IMR-90 (cell line): ENCODE measurements around the gene ZNF471. TPM values are rescaled to one million over a fixed set of nuclear protein-coding genes. Genes with fewer than 3 reads are reported as not detected.

Experiments used
- ATAC-seq: fragments of 200-7000 bp; cut with Tn5 transposase; 2 replicates; pipeline ENCODE4 v1.9.1; 2020; ENCODE audit warnings: low read depth, mild to moderate bottlenecking, moderate library complexity
- BruUV-seq: library from RNA; stranded (reverse); fragments of 400-500 nt; replicated peaks from 2 replicates; lab custom pipeline; 2021; lab: Mats Ljungman, UMichigan
- CTCF ChIA-PET: fragments of 300-600 bp; formaldehyde crosslinking; extraction: SDS; loops from one replicate; lab custom pipeline; 2021; ENCODE audit warnings: antibody characterized with exemption; lab: Yijun Ruan, JAX
- POLR2A ChIA-PET: fragments of 300-600 bp; sonication (Branson Sonifier 250); formaldehyde crosslinking; loops from one replicate; lab custom pipeline; 2022; ENCODE audit warnings: antibody characterized with exemption; ENCODE audit not compliant: unreplicated experiment; lab: Charles Lee
- DNase-seq: peaks from one replicate; pipeline ENCODE4 v3.0.0; 2013
- H2AFZ ChIP-seq: replicated peaks from 2 replicates; pipeline ENCODE3; 2013; ENCODE audit warnings: low read length, mild to moderate bottlenecking; ENCODE audit not compliant: poor library complexity
- H2AK5ac ChIP-seq: 2 replicates; pipeline ENCODE4 v1.6.1; 2013; ENCODE audit warnings: low read depth, low read length, inconsistent platforms
- H2AK9ac ChIP-seq: replicated peaks from 2 replicates; pipeline ENCODE3; 2013; ENCODE audit warnings: mild to moderate bottlenecking, low read depth, low read length, moderate library complexity; ENCODE audit not compliant: poor library complexity
- H2BK120ac ChIP-seq: 2 replicates; pipeline ENCODE4 v1.6.1; 2013; ENCODE audit warnings: low read depth, low read length, inconsistent platforms
- H2BK15ac ChIP-seq: 3 replicates; pipeline ENCODE4 v1.6.1; 2013; ENCODE audit warnings: low read depth, low read length, inconsistent platforms
- H2BK20ac ChIP-seq: 2 replicates; pipeline ENCODE4 v1.6.1; 2013; ENCODE audit warnings: low read depth, mild to moderate bottlenecking, inconsistent platforms, low read length, moderate library complexity
- H2BK5ac ChIP-seq: 2 replicates; pipeline ENCODE4 v1.6.1; 2013; ENCODE audit warnings: mild to moderate bottlenecking, low read depth, low read length, inconsistent platforms; ENCODE audit not compliant: poor library complexity, severe bottlenecking
- H3K14ac ChIP-seq: replicated peaks from 2 replicates; pipeline ENCODE4 v1.6.1; 2013; ENCODE audit warnings: low read depth, low read length, inconsistent platforms
- H3K18ac ChIP-seq: 2 replicates; pipeline ENCODE4 v1.6.1; 2013; ENCODE audit warnings: low read depth, low read length, control low read depth
- H3K23ac ChIP-seq: 2 replicates; pipeline ENCODE4 v1.6.1; 2013; ENCODE audit warnings: low read depth, low read length, inconsistent platforms
- H3K27ac ChIP-seq: 2 replicates; pipeline ENCODE4 v1.5.1; 2013; ENCODE audit warnings: mild to moderate bottlenecking, control low read depth, low read length; ENCODE audit not compliant: insufficient read depth
- H3K27me3 ChIP-seq: 2 replicates; pipeline ENCODE4 v1.6.1; 2013; ENCODE audit warnings: low read length; ENCODE audit not compliant: control insufficient read depth, insufficient read depth
- H3K36me3 ChIP-seq: 2 replicates; pipeline ENCODE4 v1.6.1; 2013; ENCODE audit warnings: low read length, mixed read lengths; ENCODE audit not compliant: control insufficient read depth, insufficient read depth
- H3K4ac ChIP-seq: 2 replicates; pipeline ENCODE4 v1.6.1; 2013; ENCODE audit warnings: low read depth, low read length, inconsistent platforms
- H3K4me1 ChIP-seq: 2 replicates; pipeline ENCODE4 v1.6.1; 2013; ENCODE audit warnings: low read length, mixed read lengths; ENCODE audit not compliant: control insufficient read depth, insufficient read depth
- H3K4me2 ChIP-seq: 2 replicates; pipeline ENCODE4 v1.6.1; 2013; ENCODE audit warnings: low read depth, mild to moderate bottlenecking, control low read depth, low read length, moderate library complexity
- H3K4me3 ChIP-seq: 2 replicates; pipeline ENCODE4 v1.5.1; 2013; ENCODE audit warnings: low read depth, mild to moderate bottlenecking, control low read depth, low read length, moderate library complexity; ENCODE audit not compliant: insufficient read depth
- H3K56ac ChIP-seq: 2 replicates; pipeline ENCODE4 v1.6.1; 2013; ENCODE audit warnings: low read length, inconsistent platforms; ENCODE audit not compliant: insufficient read depth; ENCODE audit errors: extremely low read depth
- H3K79me1 ChIP-seq, 2 experiments: 2 replicates each; pipeline ENCODE4 v1.6.1; 2013; ENCODE audit warnings: low read length in 2 of 2, inconsistent platforms in 1 of 2, low read depth in 1 of 2
- H3K9ac ChIP-seq: 2 replicates; pipeline ENCODE4 v1.6.1; 2013; ENCODE audit warnings: low read depth, low read length, control low read depth
- H3K9me1 ChIP-seq: 2 replicates; pipeline ENCODE4 v1.6.1; 2013; ENCODE audit warnings: low read length, inconsistent platforms; ENCODE audit not compliant: insufficient read depth
- H3K9me3 ChIP-seq: 2 replicates; pipeline ENCODE4 v1.6.1; 2013; ENCODE audit warnings: low read length; ENCODE audit not compliant: control insufficient read depth, insufficient read depth
- H4K20me1 ChIP-seq: 2 replicates; pipeline ENCODE4 v1.6.1; 2013; ENCODE audit warnings: low read length, inconsistent platforms; ENCODE audit not compliant: insufficient read depth
- H4K5ac ChIP-seq: 2 replicates; pipeline ENCODE4 v1.6.1; 2013; ENCODE audit warnings: mild to moderate bottlenecking, low read depth, low read length, control low read depth
- H4K8ac ChIP-seq, 2 experiments: 2 replicates each; pipeline ENCODE4 v1.6.1; 2013; ENCODE audit warnings: low read depth in 2 of 2, low read length in 2 of 2, control low read depth in 1 of 2, inconsistent platforms in 1 of 2
- H4K91ac ChIP-seq: 2 replicates; pipeline ENCODE4 v1.6.1; 2013; ENCODE audit warnings: low read depth, low read length, inconsistent platforms; ENCODE audit not compliant: insufficient read depth
- BHLHE40 ChIP-seq: fragments of 150-350 bp; IDR thresholded peaks from 2 replicates; pipeline ENCODE4 v1.6.1; 2016; ENCODE audit warnings: mild to moderate bottlenecking, low read depth, low read length
- CEBPB ChIP-seq: IDR thresholded peaks from 2 replicates; pipeline ENCODE4 v1.6.1; 2012; ENCODE audit warnings: low read depth, low read length, improper control_type of control experiment
- CHD1 ChIP-seq: IDR thresholded peaks from 2 replicates; pipeline ENCODE4 v1.6.1; 2012; ENCODE audit warnings: low read depth, low read length, improper control_type of control experiment
- CTCF ChIP-seq: conservative IDR thresholded peaks from 2 replicates; pipeline ENCODE4 v1.5.1; 2012; ENCODE audit warnings: mild to moderate bottlenecking, low read depth, low read length, improper control_type of control experiment
- ELK1 ChIP-seq: fragments of 150-350 bp; IDR thresholded peaks from 2 replicates; pipeline ENCODE4 v1.6.1; 2016; ENCODE audit warnings: low read depth, mild to moderate bottlenecking, low read length, moderate library complexity, borderline replicate concordance
- FOS ChIP-seq: fragments of 150-350 bp; IDR thresholded peaks from 2 replicates; pipeline ENCODE4 v1.6.1; 2016; ENCODE audit warnings: low read depth, low read length
- MAFK ChIP-seq: IDR thresholded peaks from 2 replicates; pipeline ENCODE4 v1.6.1; 2012; ENCODE audit warnings: low read depth, low read length, improper control_type of control experiment
- MAZ ChIP-seq: IDR thresholded peaks from 2 replicates; pipeline ENCODE4 v1.6.1; 2012; ENCODE audit warnings: low read depth, mild to moderate bottlenecking, low read length, improper control_type of control experiment, moderate library complexity, borderline replicate concordance
- MXI1 ChIP-seq: IDR thresholded peaks from 2 replicates; pipeline ENCODE4 v1.6.1; 2012; ENCODE audit warnings: low read depth, mild to moderate bottlenecking, low read length, moderate library complexity, borderline replicate concordance
- NFE2L2 ChIP-seq: fragments of 150-350 bp; IDR thresholded peaks from 2 replicates; pipeline ENCODE4 v1.6.1; 2016; ENCODE audit warnings: low read depth, mild to moderate bottlenecking, low read length
- POLR2A ChIP-seq: IDR thresholded peaks from 2 replicates; pipeline ENCODE4 v1.6.1; 2012; ENCODE audit warnings: mild to moderate bottlenecking, low read depth, low read length
- RAD21 ChIP-seq: IDR thresholded peaks from 2 replicates; pipeline ENCODE4 v1.6.1; 2012; ENCODE audit warnings: low read length, improper control_type of control experiment
- RCOR1 ChIP-seq: IDR thresholded peaks from 2 replicates; pipeline ENCODE4 v1.6.1; 2012; ENCODE audit warnings: mild to moderate bottlenecking, low read length, improper control_type of control experiment; ENCODE audit not compliant: insufficient replicate concordance
- RFX5 ChIP-seq: IDR thresholded peaks from 2 replicates; pipeline ENCODE4 v1.8.0; 2012; ENCODE audit warnings: low read depth, mild to moderate bottlenecking, low read length, moderate library complexity
- SMC3 ChIP-seq: fragments of 150-350 bp; IDR thresholded peaks from 2 replicates; pipeline ENCODE4 v1.6.1; 2016; ENCODE audit warnings: low read depth, mild to moderate bottlenecking, antibody characterized with exemption, low read length, moderate library complexity
- USF2 ChIP-seq: fragments of 150-350 bp; IDR thresholded peaks from 2 replicates; pipeline ENCODE4 v1.6.1; 2017; ENCODE audit warnings: mild to moderate bottlenecking, antibody characterized with exemption, low read length, low read depth
- WGBS, 2 experiments: methylation state at CpG; one replicate each; pipeline versions ENCODE4 v1.1.5 to v1.1.7; 2013; ENCODE audit warnings: missing lambda C conversion rate in 2 of 2; ENCODE audit not compliant: insufficient read length in 1 of 2; ENCODE audit errors: extremely low coverage in 2 of 2; 5-methylcytosine and 5-hydroxymethylcytosine counted together
- dilution Hi-C: fragments of 300-500 bp; cut with HindIII; formaldehyde crosslinking; loops from one replicate; pipeline ENCODE4 v1.14.3; 2018; ENCODE audit warnings: low sequenced_read_pairs; ENCODE audit not compliant: unreplicated experiment
- in situ Hi-C: fragments of 300-500 bp; cut with MboI; formaldehyde crosslinking; loops from 3 replicates; pipeline ENCODE4 v1.14.3; 2019; ENCODE audit warnings: low sequenced_read_pairs, inconsistent platforms, mixed read lengths
- intact Hi-C: fragments of 100-400 bp; cut with micrococcal nuclease; formaldehyde crosslinking; loops from 2 replicates; pipeline ENCODE4 v1.10.0; 2022
- polyA plus RNA-seq, 3 experiments: library from polyadenylated mRNA; depleted of rRNA; stranded (reverse); fragments of >200 nt; gene quantifications; 2 replicates each; pipeline ENCODE4 v1.2.3, GENCODE V29; 2012; ENCODE audit warnings: low replicate concordance in 1 of 3
- total RNA-seq: library from RNA; depleted of rRNA; stranded (reverse); fragments of >200 nt; gene quantifications from 2 replicates; pipeline ENCODE4 v1.2.3, GENCODE V29; 2012

ZNF471 gene
- total and polyA plus RNA-seq, 2 of the 4 experiments (the other 2 are of a cell fraction): 2.3 to 2.5 TPM

- Histone ChIP-seq H4K5ac (peak overlapping the region; percentile 60), H4K91ac (peak overlapping the region; percentile 57), H2AFZ (peak overlapping the region; percentile 98), H3K18ac (peak overlapping the region; percentile 15), H2AK5ac (peak overlapping the region; percentile 91), H2BK20ac (no peak overlapping the region; the same call in 1 of the 2 replicates), H3K23ac (peak overlapping the region; percentile 39), H3K36me3 (no peaks in the 10 kb centered on the region), H2BK5ac (peak overlapping the region; percentile 55), H2BK15ac (0 out of 3 replicates have a peak overlapping the region, but pooled peaks have one; percentile 33), H3K27me3 (no peaks in the 10 kb centered on the region), H2BK120ac (no peak overlapping the region), H3K4ac (peak overlapping the region; percentile 79), H3K4me3 (peak overlapping the region; percentile 66), H3K4me2 (peak overlapping the region; percentile 92), H3K27ac (peak overlapping the region; percentile 92), H3K4me1 (peaks cover 3% of the 10 kb centered on the region), H3K56ac (peak overlapping the region; percentile 84), H3K14ac (peak overlapping the region; percentile 92), H3K9ac (peak overlapping the region; percentile 86), H3K9me1 (peaks cover 7% of the 10 kb centered on the region), H3K9me3 (peaks cover 2% of the 10 kb centered on the region; the same call in 1 of the 2 replicates), H3K79me1 (peaks cover 8 to 10% of the 10 kb centered on the region in 2 experiments), H4K20me1 (no peaks in the 10 kb centered on the region), H2AK9ac (peak overlapping the region; percentile 90), H4K8ac (peak overlapping the region; percentile 95 to 97)
- 5% methylated on average over 17 of the region's 17 CpGs; no CpG with 5 or more reads in 1 of the 2 experiments for WGBS, 2 experiments
- ChIA-PET POLR2A (no interaction called here), CTCF (no interaction called here)
- in situ Hi-C loops (no loop called here), intact Hi-C loops (loop anchor here (2.0 kb wide), 1 partner anchor 30 kb away; the partner anchor contains the start of gene ZFP28), dilution Hi-C loops (no loop called here)
- TSS peak; percentile 37 for BruUV-seq
- ATAC-seq: no peak
- DNase-seq: no peak
- TF ChIP-seq CHD1 (no peak), CTCF (no peak), RCOR1 (no peak), MXI1 (no peak), POLR2A (no peak), RAD21 (no peak), USF2 (no peak), SMC3 (no peak), NFE2L2 (no peak), FOS (no peak), MAZ (no peak), CEBPB (no peak), MAFK (no peak), RFX5 (no peak), BHLHE40 (no peak), ELK1 (no peak)
Observed at GRCh38 chr19:56508290-56508778, 679 bp downstream of the ZNF471 start.
